Keratinocyte (primary cell): ENCODE data around the gene SPAG16.

ENCODE experiments used
- CTCF ChIP-seq, 3 experiments: IDR thresholded peaks in 1 of 3; conservative IDR thresholded peaks in 1 of 3; optimal IDR thresholded peaks in 1 of 3; 2 replicates in 2 of 3; 3 replicates in 1 of 3; pipeline versions ENCODE3 to v1.5.1; 2011; ENCODE audit warnings: low read length in 3 of 3, mild to moderate bottlenecking in 3 of 3, moderate library complexity in 2 of 3, control low read depth in 1 of 3, inconsistent platforms in 1 of 3; ENCODE audit not compliant: insufficient read depth in 2 of 3; ENCODE audit errors: extremely low read depth in 1 of 3
- EZH2 ChIP-seq: IDR thresholded peaks from one replicate; pipeline ENCODE4 v1.6.1; 2012; ENCODE audit warnings: inconsistent platforms, mild to moderate bottlenecking, low read length, moderate library complexity

DNA sequence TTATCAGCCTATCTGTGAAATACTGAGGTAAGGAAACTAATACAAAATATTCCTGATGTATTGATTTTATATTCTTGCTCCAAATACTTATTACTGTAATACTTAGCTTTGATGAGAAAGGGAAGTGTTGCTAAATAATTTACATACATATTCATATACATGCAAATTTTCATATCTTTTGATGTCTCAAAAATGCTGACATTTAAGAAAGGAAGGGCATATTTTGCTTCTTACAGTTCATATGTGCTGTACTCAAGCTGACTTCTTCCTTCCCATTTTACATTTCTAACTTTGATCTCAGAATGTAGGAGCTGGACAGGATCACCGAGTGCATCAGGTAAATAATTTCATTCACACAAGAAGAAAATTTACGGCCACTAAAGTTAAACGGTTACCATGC lies 727.4 kb downstream of the SPAG16 start:
- no peak for TF ChIP-seq CTCF (optimal IDR thresholded peaks at IDR 0.05 in 1 of 3, IDR thresholded peaks at IDR 0.05 in 1 of 3, conservative IDR thresholded peaks at IDR 0.05 in 1 of 3; ENCODE audit: extremely low read depth in 1 of 3, insufficient read depth in 2 of 3, low read length in 3 of 3)
- TF ChIP-seq EZH2 = no peak
